Hippocampal formation (tissue), 2 donors: ENCODE data around the gene MCM9.
A peak's percentile ranks its signal among the peaks of the same experiment; 100 is the strongest.

ENCODE experiments used
- DNase-seq, 2 donors: peaks; one replicate each; lab custom pipeline; 2025; lab: John Stamatoyannopoulos, UW

Gene MCM9

GRCh38 chr6:118934461-118935330 is at the start of gene MCM9:
Gene MCM9, minus strand, starts transcription at chr6:118935159. Its CDS starts 3,436 bp downstream, at chr6:118931723.
- DNase-seq = peak; percentile 79 to 82

- no peak for DNase-seq
These were observed 49.4 kb upstream of the MCM9 start for GRCh38 chr6:118984342-118984741.

GRCh38 chr6:118982575-118982911 is 47.6 kb upstream of the MCM9 start:
- no peak for DNase-seq

- DNase-seq = no peak
These were observed 47.1 kb upstream of the MCM9 start for GRCh38 chr6:118981884-118982574.

- DNase-seq = no peak
These were observed 45.1 kb upstream of the MCM9 start for GRCh38 chr6:118980063-118980462.

GRCh38 chr6:118974790-118975189 is 39.8 kb upstream of the MCM9 start:
- DNase-seq = no peak

- DNase-seq = no peak
These were observed 36.7 kb upstream of the MCM9 start for GRCh38 chr6:118971682-118972081.

GRCh38 chr6:118970866-118971265 is 35.9 kb upstream of the MCM9 start:
- no peak for DNase-seq

- peak in 1 of 2 donors; percentile 66 for DNase-seq
These were observed 33.5 kb upstream of the MCM9 start for GRCh38 chr6:118968416-118968815.

GRCh38 chr6:118967239-118967638 is 32.3 kb upstream of the MCM9 start:
- DNase-seq = no peak

- DNase-seq = no peak
These were observed 30.9 kb upstream of the MCM9 start for GRCh38 chr6:118965843-118966370.

GRCh38 chr6:118965371-118965770 is 30.4 kb upstream of the MCM9 start:
- no peak for DNase-seq

GRCh38 chr6:118963003-118963402 is 28.0 kb upstream of the MCM9 start:
- peak in 1 of 2 donors; percentile 21 for DNase-seq

- no peak for DNase-seq
These were observed 24.9 kb upstream of the MCM9 start for GRCh38 chr6:118959903-118960302.

GRCh38 chr6:118953391-118953790 is 18.4 kb upstream of the MCM9 start:
- no peak for DNase-seq

- DNase-seq = no peak
These were observed 17.7 kb upstream of the MCM9 start for GRCh38 chr6:118952683-118953082.

GRCh38 chr6:118945217-118945616 is 10.3 kb upstream of the MCM9 start:
- DNase-seq = no peak

- DNase-seq = no peak
These were observed 5.8 kb upstream of the MCM9 start for GRCh38 chr6:118940770-118941169.

- no peak for DNase-seq
These were observed 4.7 kb upstream of the MCM9 start for GRCh38 chr6:118939683-118940082.

- DNase-seq = no peak
These were observed 1.2 kb upstream of the MCM9 start for GRCh38 chr6:118935978-118936703.

GRCh38 chr6:118935331-118935668 is 341 bp upstream of the MCM9 start:
- DNase-seq = no peak

GRCh38 chr6:118933855-118934460 is 1.0 kb downstream of the MCM9 start:
- DNase-seq = no peak
